ENCODE measurements around the gene SLC5A6. TPM values are rescaled to one million over a fixed set of nuclear protein-coding genes. Genes with fewer than 3 reads are reported as not detected.

Gene SLC5A6
- polyA plus RNA-seq, 1 donor from 2014 or later: 64.3 TPM

DNA sequence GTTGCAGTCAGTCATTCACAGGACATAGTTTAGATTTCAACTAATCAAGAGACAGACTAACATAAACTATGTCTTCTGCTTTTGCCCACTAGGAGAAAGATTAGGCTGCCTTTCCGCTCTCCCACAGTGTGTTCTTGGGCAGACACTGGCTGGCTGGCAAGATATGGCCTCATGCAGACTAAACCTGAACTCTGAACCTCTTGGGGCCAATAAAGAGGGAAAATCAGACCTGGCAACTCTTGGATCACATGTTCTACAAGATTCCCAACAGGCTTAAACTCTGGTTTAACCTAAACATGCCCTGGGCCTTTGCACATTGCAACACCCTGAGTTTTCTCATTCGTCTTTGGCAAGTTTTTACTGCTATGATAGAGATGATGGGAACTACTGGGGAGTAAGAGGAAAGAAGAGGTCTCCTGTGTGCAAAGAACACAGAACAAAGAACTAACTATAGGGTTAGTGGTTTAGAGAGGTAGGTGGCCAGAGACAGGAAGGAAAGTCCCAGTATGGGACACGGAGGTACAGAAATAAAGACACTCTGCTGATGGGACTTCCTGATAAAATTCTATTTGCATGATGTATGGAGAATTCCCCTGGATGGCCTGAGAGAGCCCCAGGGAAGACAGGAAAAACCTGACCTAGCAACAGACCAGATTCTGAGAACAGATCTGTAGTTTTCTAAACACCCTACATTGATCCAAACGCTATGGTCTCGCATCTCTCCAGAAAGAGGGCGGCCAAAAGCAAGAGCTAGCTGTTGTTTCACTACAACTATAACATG lies 2.3 kb downstream of the SLC5A6 start:
- no peak overlapping the region for H3K9ac ChIP-seq (ENCODE audit: low read length)
- no peak overlapping the region for H3K27ac ChIP-seq (ENCODE audit: low read length)
- H3K27me3 ChIP-seq (ENCODE audit: insufficient read depth, low read depth, low read length): no peaks in the 10 kb centered on the region
- H2AFZ ChIP-seq (ENCODE audit: low read depth, low read length): no peak overlapping the region
- no peak overlapping the region for H3K4me3 ChIP-seq (ENCODE audit: low read length)
- peaks cover 3% of the 10 kb centered on the region for H3K36me3 ChIP-seq (ENCODE audit: insufficient read depth, low read length)
- H3K4me2 ChIP-seq (ENCODE audit: low read length): no peak overlapping the region
- no peaks in the 10 kb centered on the region for H4K20me1 ChIP-seq (ENCODE audit: insufficient read depth)
- no peak for TF ChIP-seq REST (IDR thresholded peaks at IDR 0.05; ENCODE audit: borderline replicate concordance)
- no peak for TF ChIP-seq EP300 (conservative IDR thresholded peaks at IDR 0.05; ENCODE audit: poor library complexity, severe bottlenecking)
- TF ChIP-seq SMC3 (conservative IDR thresholded peaks at IDR 0.05; ENCODE audit: poor library complexity): no peak
- no peak for TF ChIP-seq MXI1 (conservative IDR thresholded peaks at IDR 0.05; ENCODE audit: poor library complexity, severe bottlenecking)
- TF ChIP-seq, protein P1, sequence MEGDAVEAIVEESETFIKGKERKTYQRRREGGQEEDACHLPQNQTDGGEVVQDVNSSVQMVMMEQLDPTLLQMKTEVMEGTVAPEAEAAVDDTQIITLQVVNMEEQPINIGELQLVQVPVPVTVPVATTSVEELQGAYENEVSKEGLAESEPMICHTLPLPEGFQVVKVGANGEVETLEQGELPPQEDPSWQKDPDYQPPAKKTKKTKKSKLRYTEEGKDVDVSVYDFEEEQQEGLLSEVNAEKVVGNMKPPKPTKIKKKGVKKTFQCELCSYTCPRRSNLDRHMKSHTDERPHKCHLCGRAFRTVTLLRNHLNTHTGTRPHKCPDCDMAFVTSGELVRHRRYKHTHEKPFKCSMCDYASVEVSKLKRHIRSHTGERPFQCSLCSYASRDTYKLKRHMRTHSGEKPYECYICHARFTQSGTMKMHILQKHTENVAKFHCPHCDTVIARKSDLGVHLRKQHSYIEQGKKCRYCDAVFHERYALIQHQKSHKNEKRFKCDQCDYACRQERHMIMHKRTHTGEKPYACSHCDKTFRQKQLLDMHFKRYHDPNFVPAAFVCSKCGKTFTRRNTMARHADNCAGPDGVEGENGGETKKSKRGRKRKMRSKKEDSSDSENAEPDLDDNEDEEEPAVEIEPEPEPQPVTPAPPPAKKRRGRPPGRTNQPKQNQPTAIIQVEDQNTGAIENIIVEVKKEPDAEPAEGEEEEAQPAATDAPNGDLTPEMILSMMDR (IDR thresholded peaks at IDR 0.05; ENCODE audit: poor library complexity, severe bottlenecking): no peak
- TF ChIP-seq RAD21 (conservative IDR thresholded peaks at IDR 0.05): no peak
- TF ChIP-seq POLR2AphosphoS5 (IDR thresholded peaks at IDR 0.05): no peak
- no peak for TF ChIP-seq TAF1 (IDR thresholded peaks at IDR 0.05; ENCODE audit: low read depth)
- TF ChIP-seq EZH2 (IDR thresholded peaks at IDR 0.05; ENCODE audit: borderline replicate concordance, insufficient read depth, low read length, poor library complexity, severe bottlenecking): no peak
- peaks cover 5% of the 10 kb centered on the region for H3K79me2 ChIP-seq (replicated peaks; ENCODE audit: insufficient read depth, low read length)
- H3K9me2 ChIP-seq (ENCODE audit: insufficient read depth, low read length): no peaks in the 10 kb centered on the region
- no peaks in the 10 kb centered on the region for H3K9me3 ChIP-seq (ENCODE audit: low read length)
- H3F3A ChIP-seq (ENCODE audit: insufficient read depth, low read length, poor library complexity, severe bottlenecking): peaks cover 10% of the 10 kb centered on the region

GRCh38 chr2:27208486-27209050 lies 3.5 kb downstream of the SLC5A6 start:
- no peak overlapping the region for H3K27ac ChIP-seq (ENCODE audit: low read length)
- H4K20me1 ChIP-seq (ENCODE audit: insufficient read depth): no peaks in the 10 kb centered on the region
- H3K9me3 ChIP-seq (ENCODE audit: low read length): no peaks in the 10 kb centered on the region
- no peak for TF ChIP-seq TAF1 (IDR thresholded peaks at IDR 0.05; ENCODE audit: low read depth)
- TF ChIP-seq MXI1 (conservative IDR thresholded peaks at IDR 0.05; ENCODE audit: poor library complexity, severe bottlenecking): no peak
- TF ChIP-seq, protein P1 (IDR thresholded peaks at IDR 0.05; ENCODE audit: poor library complexity, severe bottlenecking): no peak
- no peak for TF ChIP-seq SMC3 (conservative IDR thresholded peaks at IDR 0.05; ENCODE audit: poor library complexity)
- no peak for TF ChIP-seq POLR2AphosphoS5 (IDR thresholded peaks at IDR 0.05)
- no peak for TF ChIP-seq EZH2 (IDR thresholded peaks at IDR 0.05; ENCODE audit: borderline replicate concordance, insufficient read depth, low read length, poor library complexity, severe bottlenecking)
- no peak for TF ChIP-seq RAD21 (conservative IDR thresholded peaks at IDR 0.05)
- TF ChIP-seq EP300 (conservative IDR thresholded peaks at IDR 0.05; ENCODE audit: poor library complexity, severe bottlenecking): no peak
- TF ChIP-seq REST (IDR thresholded peaks at IDR 0.05; ENCODE audit: borderline replicate concordance): no peak
- H3K36me3 ChIP-seq (ENCODE audit: insufficient read depth, low read length): peaks cover 3% of the 10 kb centered on the region
- no peak overlapping the region for H3K4me3 ChIP-seq (ENCODE audit: low read length)
- H3K79me2 ChIP-seq (replicated peaks; ENCODE audit: insufficient read depth, low read length): peaks cover 3% of the 10 kb centered on the region
- no peaks in the 10 kb centered on the region for H3K9me2 ChIP-seq (ENCODE audit: insufficient read depth, low read length)
- peaks cover 10% of the 10 kb centered on the region for H3F3A ChIP-seq (ENCODE audit: insufficient read depth, low read length, poor library complexity, severe bottlenecking)
- H2AFZ ChIP-seq (ENCODE audit: low read depth, low read length): no peak overlapping the region
- no peaks in the 10 kb centered on the region for H3K27me3 ChIP-seq (ENCODE audit: insufficient read depth, low read depth, low read length)
- H3K4me2 ChIP-seq (ENCODE audit: low read length): no peak overlapping the region
- no peak overlapping the region for H3K9ac ChIP-seq (ENCODE audit: low read length)
